Peyer's patch (tissue), 4 donors: ENCODE data around the gene FBXW9.
"Not testable (repeated sequence)": the region's sequence is repeated elsewhere in the genome, so short reads cannot be mapped to it uniquely, and the experiment has no call there.

Experiments
- CTCF ChIP-seq, 6 experiments: fragments of 450-650 bp in 4 of 6; fragments of 200-600 bp in 2 of 6; sonication (generic) in 1 of 6; IDR thresholded peaks; one replicate each; pipeline ENCODE4 v1.5.1; 2017 to 2019; ENCODE audit warnings: antibody characterized with exemption in 6 of 6, mild to moderate bottlenecking in 3 of 6, moderate library complexity in 1 of 6
- POLR2A ChIP-seq, 2 donors: fragments of 450-650 bp; IDR thresholded peaks; one replicate each; pipeline ENCODE4 v1.5.1; 2017; ENCODE audit warnings: antibody characterized with exemption in 2 of 2, mild to moderate bottlenecking in 2 of 2, moderate library complexity in 2 of 2

DNA sequence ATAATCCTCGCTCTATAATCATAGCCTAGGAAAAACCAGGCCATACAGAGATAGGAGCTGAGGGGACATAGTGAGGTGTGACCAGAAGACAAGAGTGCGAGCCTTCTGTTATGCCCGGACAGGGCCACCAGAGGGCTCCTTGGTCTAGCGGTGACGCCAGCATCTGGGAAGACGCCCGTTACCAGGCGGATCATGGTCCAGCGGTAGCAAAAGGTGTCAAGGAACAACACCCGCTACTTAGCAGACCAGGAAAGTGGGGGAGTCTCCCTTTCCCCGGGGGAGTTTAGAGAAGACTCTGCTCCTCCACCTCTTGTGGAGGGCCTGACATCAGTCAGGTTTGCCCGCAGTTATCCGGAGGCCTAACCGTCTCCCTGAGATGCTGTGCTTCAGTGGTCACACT lies 15.6 kb upstream of the FBXW9 start:
- not testable (repeated sequence) for TF ChIP-seq POLR2A (IDR thresholded peaks at IDR 0.05)
- peak in 4 of 6 experiments; percentile 20 to 60 (median 52) for TF ChIP-seq CTCF (IDR thresholded peaks at IDR 0.05)
